H1 (cell line): ENCODE data around the gene ANXA6. TPM values are rescaled to one million over a fixed set of nuclear protein-coding genes. Genes with fewer than 3 reads are reported as not detected.

ENCODE experiments used
- CTCF ChIA-PET: fragments of 300-600 bp; sonication (Branson Sonifier 250); formaldehyde crosslinking; loops from one replicate; lab custom pipeline; 2021; ENCODE audit not compliant: partially characterized antibody; lab: Charles Lee
- POLR2A ChIA-PET: fragments of 300-600 bp; sonication (Branson Sonifier 250); formaldehyde crosslinking; loops from one replicate; lab custom pipeline; 2021; ENCODE audit warnings: inconsistent platforms; ENCODE audit not compliant: partially characterized antibody; lab: Charles Lee
- DNase-seq, 2 experiments: peaks; one replicate each; pipeline versions ENCODE4 v3.0.0 to v3.0.0-alpha.2; 2010 to 2022; ENCODE audit warnings: low spot score in 2 of 2, low read depth in 1 of 2, mixed read lengths in 1 of 2
- FAIRE-seq: peaks from 2 replicates; lab custom pipeline; 2011; peaks lifted over from hg19 to GRCh38; lab: Jason Lieb, UNC
- H2AFZ ChIP-seq: 2 replicates; pipeline ENCODE4 v1.8.1; 2012; ENCODE audit warnings: low read length, inconsistent platforms
- H2AK5ac ChIP-seq: 2 replicates; pipeline ENCODE4 v1.6.1; 2013; ENCODE audit warnings: low read depth, low read length
- H2BK120ac ChIP-seq: replicated peaks from 2 replicates; pipeline ENCODE3; 2013; ENCODE audit warnings: low read depth, low read length, inconsistent platforms
- H2BK12ac ChIP-seq: 2 replicates; pipeline ENCODE4 v1.6.1; 2013; ENCODE audit warnings: low read depth, low read length
- H2BK15ac ChIP-seq: 2 replicates; pipeline ENCODE4 v1.6.1; 2013; ENCODE audit warnings: low read length
- H2BK20ac ChIP-seq: 2 replicates; pipeline ENCODE4 v1.6.1; 2013; ENCODE audit warnings: low read length
- H2BK5ac ChIP-seq: 2 replicates; pipeline ENCODE4 v1.6.1; 2013; ENCODE audit warnings: low read depth, low read length
- H3K14ac ChIP-seq: 2 replicates; pipeline ENCODE4 v1.6.1; 2013; ENCODE audit warnings: inconsistent platforms; ENCODE audit not compliant: insufficient read length
- H3K18ac ChIP-seq: 2 replicates; pipeline ENCODE4 v1.6.1; 2013; ENCODE audit warnings: low read length; ENCODE audit errors: extremely low read depth
- H3K23ac ChIP-seq: 2 replicates; pipeline ENCODE4 v1.6.1; 2013; ENCODE audit warnings: inconsistent platforms; ENCODE audit not compliant: insufficient read length
- H3K23me2 ChIP-seq: 2 replicates; pipeline ENCODE4 v1.6.1; 2013; ENCODE audit warnings: low read depth, low read length
- H3K27ac ChIP-seq: 2 replicates; pipeline ENCODE4 v1.6.1; 2011; ENCODE audit warnings: low read depth, low read length, inconsistent platforms
- H3K27me3 ChIP-seq, 4 experiments: replicated peaks in 1 of 4; 1 replicate in 1 of 4; 2 replicates in 3 of 4; pipeline versions ENCODE4 v1.6.1 to v1.8.1; 2011 to 2013; ENCODE audit warnings: low read length in 3 of 4, mild to moderate bottlenecking in 3 of 4, inconsistent platforms in 2 of 4, mixed read lengths in 2 of 4, moderate library complexity in 1 of 4; ENCODE audit not compliant: control insufficient read depth in 3 of 4, insufficient read depth in 3 of 4; ENCODE audit errors: extremely low read depth in 1 of 4
- H3K36me3 ChIP-seq, 4 experiments: 2 replicates each; pipeline versions ENCODE4 v1.6.1 to v1.8.1; 2011 to 2013; ENCODE audit warnings: mild to moderate bottlenecking in 4 of 4, low read length in 3 of 4, moderate library complexity in 2 of 4, control low read depth in 1 of 4, inconsistent platforms in 1 of 4; ENCODE audit not compliant: insufficient read depth in 4 of 4, control insufficient read depth in 2 of 4
- H3K4ac ChIP-seq: replicated peaks from 2 replicates; pipeline ENCODE3; 2013; ENCODE audit warnings: low read length, low read depth, mixed read lengths, inconsistent platforms; ENCODE audit not compliant: insufficient read length
- H3K4me1 ChIP-seq, 4 experiments: replicated peaks in 1 of 4; 1 replicate in 1 of 4; 2 replicates in 3 of 4; pipeline versions ENCODE4 v1.6.1 to v1.8.1; 2011 to 2013; ENCODE audit warnings: low read length in 3 of 4, inconsistent platforms in 2 of 4, mixed read lengths in 1 of 4; ENCODE audit not compliant: insufficient read depth in 4 of 4, control insufficient read depth in 3 of 4
- H3K4me2 ChIP-seq, 2 experiments: 2 replicates each; pipeline versions ENCODE4 v1.6.1 to v1.8.1; 2011 to 2013; ENCODE audit warnings: low read depth in 2 of 2, low read length in 2 of 2, control low read depth in 1 of 2, inconsistent platforms in 1 of 2, mild to moderate bottlenecking in 1 of 2; ENCODE audit not compliant: insufficient read depth in 1 of 2
- H3K4me3 ChIP-seq, 4 experiments: fragments of 200-600, 300-600 bp in 1 of 4; sonication (generic), shearing (Covaris generic), sonication (Bioruptor Twin) in 1 of 4; 2 replicates each; pipeline versions ENCODE4 v1.5.1 to v1.8.1; 2011 to 2016; ENCODE audit warnings: low read length in 4 of 4, low read depth in 3 of 4, control low read depth in 2 of 4, inconsistent platforms in 2 of 4, mild to moderate bottlenecking in 2 of 4, mixed read lengths in 1 of 4, moderate library complexity in 1 of 4; ENCODE audit not compliant: insufficient read depth in 2 of 4; ENCODE audit errors: extremely low read depth in 1 of 4
- H3K56ac ChIP-seq: replicated peaks from 2 replicates; pipeline ENCODE3; 2013; ENCODE audit warnings: low read depth, mild to moderate bottlenecking, mixed read lengths, low read length, inconsistent platforms; ENCODE audit not compliant: insufficient read length
- H3K79me1 ChIP-seq: 2 replicates; pipeline ENCODE4 v1.6.1; 2013; ENCODE audit warnings: low read depth, low read length, control low read depth
- H3K79me2 ChIP-seq, 2 experiments: 2 replicates each; pipeline versions ENCODE4 v1.6.1 to v1.8.1; 2012 to 2013; ENCODE audit warnings: low read length in 2 of 2, mild to moderate bottlenecking in 2 of 2, inconsistent platforms in 1 of 2; ENCODE audit not compliant: insufficient read depth in 2 of 2, control insufficient read depth in 1 of 2
- H3K9ac ChIP-seq, 4 experiments: replicated peaks in 1 of 4; 1 replicate in 1 of 4; 2 replicates in 3 of 4; pipeline versions ENCODE4 v1.6.1 to v1.8.1; 2011 to 2013; ENCODE audit warnings: low read depth in 3 of 4, low read length in 3 of 4, control low read depth in 2 of 4, mild to moderate bottlenecking in 2 of 4, moderate library complexity in 2 of 4, inconsistent platforms in 1 of 4; ENCODE audit errors: extremely low read depth in 1 of 4
- H3K9me3 ChIP-seq, 2 experiments: 2 replicates each; pipeline versions ENCODE4 v1.6.1 to v1.8.1; 2012 to 2013; ENCODE audit warnings: mild to moderate bottlenecking in 2 of 2, moderate library complexity in 2 of 2, control low read depth in 1 of 2, inconsistent platforms in 1 of 2, low read depth in 1 of 2, low read length in 1 of 2, mixed read lengths in 1 of 2; ENCODE audit not compliant: insufficient read depth in 2 of 2
- H4K20me1 ChIP-seq, 2 experiments: replicated peaks in 1 of 2; 2 replicates each; pipeline versions ENCODE3 to v1.8.1; 2011 to 2013; ENCODE audit warnings: inconsistent platforms in 2 of 2, low read length in 2 of 2, mild to moderate bottlenecking in 1 of 2; ENCODE audit not compliant: insufficient read depth in 2 of 2, control insufficient read depth in 1 of 2
- H4K5ac ChIP-seq: 2 replicates; pipeline ENCODE4 v1.6.1; 2013; ENCODE audit warnings: low read length, low read depth, mixed read lengths, inconsistent platforms; ENCODE audit not compliant: insufficient read length
- H4K8ac ChIP-seq: 2 replicates; pipeline ENCODE4 v1.8.0; 2013; ENCODE audit warnings: mild to moderate bottlenecking, moderate library complexity, low read length, inconsistent platforms; ENCODE audit not compliant: insufficient read depth; ENCODE audit errors: extremely low read depth
- H4K91ac ChIP-seq: replicated peaks from 2 replicates; pipeline ENCODE3; 2013; ENCODE audit warnings: low read length, mixed read lengths, inconsistent platforms; ENCODE audit not compliant: insufficient read length
- EP300 ChIP-seq, 2 experiments: IDR thresholded peaks; 1 replicate in 1 of 2; 2 replicates in 1 of 2; pipeline ENCODE4 v1.6.1; 2011 to 2012; ENCODE audit warnings: low read depth in 2 of 2, low read length in 2 of 2, mild to moderate bottlenecking in 2 of 2, borderline replicate concordance in 1 of 2, inconsistent platforms in 1 of 2, moderate library complexity in 1 of 2
- GABPA ChIP-seq: IDR thresholded peaks from 2 replicates; pipeline ENCODE4 v1.6.1; 2011; ENCODE audit warnings: mild to moderate bottlenecking, low read length, moderate library complexity, borderline replicate concordance; ENCODE audit not compliant: insufficient read depth
- KDM5A ChIP-seq: fragments of 200-600 bp; IDR thresholded peaks from 2 replicates; pipeline ENCODE4 v1.7.1; 2012; ENCODE audit warnings: mild to moderate bottlenecking, low read length, inconsistent platforms, mixed read lengths
- POLR2A ChIP-seq, 2 experiments: IDR thresholded peaks; 1 replicate in 1 of 2; 2 replicates in 1 of 2; pipeline ENCODE4 v1.6.1; 2011; ENCODE audit warnings: low read depth in 2 of 2, low read length in 2 of 2, mild to moderate bottlenecking in 2 of 2; ENCODE audit errors: control extremely low read depth in 1 of 2
- POLR2AphosphoS5 ChIP-seq: IDR thresholded peaks from 2 replicates; pipeline ENCODE4 v1.6.1; 2011; ENCODE audit warnings: low read depth, low read length
- RAD21 ChIP-seq, 2 experiments: IDR thresholded peaks in 1 of 2; conservative IDR thresholded peaks in 1 of 2; 2 replicates each; pipeline ENCODE4 v1.6.1; 2011; ENCODE audit warnings: low read depth in 2 of 2, low read length in 2 of 2, improper control_type of control experiment in 1 of 2, inconsistent platforms in 1 of 2, mild to moderate bottlenecking in 1 of 2, moderate library complexity in 1 of 2
- SAP30 ChIP-seq: fragments of 300-600 bp; sonication (generic); IDR thresholded peaks from 2 replicates; pipeline ENCODE4 v1.7.1; 2012; ENCODE audit warnings: low read length, moderate library complexity, mild to moderate bottlenecking, inconsistent platforms; ENCODE audit not compliant: insufficient read depth, insufficient replicate concordance
- ZNF274 ChIP-seq: IDR thresholded peaks from 2 replicates; pipeline ENCODE4 v1.7.0; 2012; ENCODE audit warnings: low read length, borderline replicate concordance; ENCODE audit errors: extremely low read depth
- WGBS, 2 experiments: shearing (Covaris generic) in 1 of 2; methylation state at CpG; one replicate each; pipeline versions ENCODE4 v1.1.6 to v1.1.7; 2013 to 2015; ENCODE audit warnings: low lambda C conversion rate in 2 of 2, mixed read lengths in 2 of 2, inconsistent platforms in 1 of 2, low coverage in 1 of 2, missing lambda C conversion rate in 1 of 2; ENCODE audit not compliant: insufficient replicate concordance in 2 of 2, insufficient coverage in 1 of 2, insufficient read length in 1 of 2; ENCODE audit errors: extremely low coverage in 1 of 2, missing lambda C conversion rate in 1 of 2; 5-methylcytosine and 5-hydroxymethylcytosine counted together
- polyA plus RNA-seq, 7 experiments: library from polyadenylated mRNA; depleted of rRNA in 3 of 7; stranded (reverse) in 5 of 7; unstranded in 2 of 7; fragments of >200 nt in 5 of 7; fragments of 200-250 nt in 2 of 7; gene quantifications; 1 replicate in 5 of 7; 2 replicates in 1 of 7; 4 replicates in 1 of 7; pipeline versions ENCODE4 v1.2.1 to v1.2.3, GENCODE V29; 2011 to 2013; ENCODE audit warnings: missing spikeins in 2 of 7, mixed read lengths in 2 of 7
- total RNA-seq: library from RNA; stranded (reverse); fragmentation: NEBNext Ultra II Directional; extraction: Animal tissue kit (Norgen Biotek cat#: 25700); gene quantifications from 2 replicates; pipeline ENCODE4 v1.2.1, GENCODE V29; 2021
- TF ChIP-seq, protein P1 (sequence below): IDR thresholded peaks from 2 replicates; pipeline ENCODE4 v1.6.1; 2012; ENCODE audit warnings: low read length, inconsistent platforms

The ANXA6 gene
- total and polyA plus RNA-seq, 2 of the 8 experiments (the other 6 are each of a cell fraction or from before 2014, with no cell fraction given): 61.3 to 78.6 TPM

DNA sequence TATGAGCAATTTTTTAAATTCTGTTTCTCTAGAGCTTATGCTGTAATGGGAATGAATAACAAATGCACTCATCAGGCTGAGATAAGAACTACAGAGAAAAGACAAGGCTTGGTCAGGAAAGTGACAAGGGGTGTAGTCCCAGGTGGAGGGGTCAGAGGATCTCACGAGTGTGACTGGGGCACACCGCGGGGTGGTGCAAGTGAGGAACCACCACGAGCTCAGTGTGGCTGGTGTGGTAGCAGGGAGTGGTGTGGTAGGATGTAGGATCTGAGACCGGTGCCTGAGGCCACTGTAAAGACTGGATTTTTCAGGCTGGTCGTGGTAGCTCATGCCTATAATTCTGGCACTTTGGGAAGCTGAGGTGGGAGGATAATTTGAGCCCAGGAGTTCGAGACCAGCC is 9.0 kb downstream of the ANXA6 start:
- Histone ChIP-seq H3K14ac (no peak overlapping the region), H4K5ac (no peak overlapping the region), H4K20me1 (no peaks in the 10 kb centered on the region), H3K56ac (no peak overlapping the region), H3K4me3 (no peak overlapping the region), H3K36me3 (peaks cover 0 to 3% (median 0%) of the 10 kb centered on the region in 4 experiments; a peak in 1 of 8 replicates), H2BK12ac (no peak overlapping the region), H2BK15ac (no peak overlapping the region), H3K27me3 (no peaks in the 10 kb centered on the region; a peak in 1 of 7 replicates), H3K18ac (no peak overlapping the region), H3K27ac (no peak overlapping the region), H2AK5ac (no peak overlapping the region), H2BK20ac (no peak overlapping the region), H2AFZ (no peak overlapping the region), H2BK5ac (no peak overlapping the region), H3K79me1 (no peaks in the 10 kb centered on the region; the same call in none of the 2 replicates), H3K9ac (no peak overlapping the region), H4K91ac (no peak overlapping the region), H4K8ac (no peak overlapping the region), H3K23me2 (no peaks in the 10 kb centered on the region), H3K4ac (no peak overlapping the region), H3K23ac (no peak overlapping the region), H3K4me1 (peaks cover 0 to 9% (median 4%) of the 10 kb centered on the region in 4 experiments; a peak in 4 of 7 replicates), H3K9me3 (no peaks in the 10 kb centered on the region), H3K79me2 (no peaks in the 10 kb centered on the region), H2BK120ac (no peak overlapping the region), H3K4me2 (no peak overlapping the region)
- WGBS, 2 experiments: 78% methylated on average over 7 of the region's 7 CpGs; no CpG with 5 or more reads in 1 of the 2 experiments
- FAIRE-seq (no peak), DNase-seq (no peak)
- CTCF ChIA-PET: interaction anchor here (1.0 to 39.8 kb wide), 9 partner anchors 14 to 101 kb away, joined by 4 to 810 read pairs (median 7); partner anchors contain the start of gene ANXA6
- TF ChIP-seq POLR2AphosphoS5: no peak
- TF ChIP-seq KDM5A: no peak
- no peak for TF ChIP-seq GABPA
- no peak for TF ChIP-seq SAP30
- TF ChIP-seq ZNF274: no peak
- TF ChIP-seq, protein P1, sequence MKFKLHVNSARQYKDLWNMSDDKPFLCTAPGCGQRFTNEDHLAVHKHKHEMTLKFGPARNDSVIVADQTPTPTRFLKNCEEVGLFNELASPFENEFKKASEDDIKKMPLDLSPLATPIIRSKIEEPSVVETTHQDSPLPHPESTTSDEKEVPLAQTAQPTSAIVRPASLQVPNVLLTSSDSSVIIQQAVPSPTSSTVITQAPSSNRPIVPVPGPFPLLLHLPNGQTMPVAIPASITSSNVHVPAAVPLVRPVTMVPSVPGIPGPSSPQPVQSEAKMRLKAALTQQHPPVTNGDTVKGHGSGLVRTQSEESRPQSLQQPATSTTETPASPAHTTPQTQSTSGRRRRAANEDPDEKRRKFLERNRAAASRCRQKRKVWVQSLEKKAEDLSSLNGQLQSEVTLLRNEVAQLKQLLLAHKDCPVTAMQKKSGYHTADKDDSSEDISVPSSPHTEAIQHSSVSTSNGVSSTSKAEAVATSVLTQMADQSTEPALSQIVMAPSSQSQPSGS: no peak
- TF ChIP-seq POLR2A (IDR thresholded peaks at IDR 0.05; ENCODE audit: control extremely low read depth in 1 of 2, low read depth in 2 of 2, low read length in 2 of 2): no peak
- TF ChIP-seq EP300 (IDR thresholded peaks at IDR 0.05; ENCODE audit: borderline replicate concordance in 1 of 2, low read depth in 2 of 2, low read length in 2 of 2): no peak
- no peak for TF ChIP-seq RAD21 (IDR thresholded peaks at IDR 0.05 in 1 of 2, conservative IDR thresholded peaks at IDR 0.05 in 1 of 2; ENCODE audit: low read depth in 2 of 2, low read length in 2 of 2)
- POLR2A ChIA-PET: interaction anchor here (1.5 kb wide), 1 partner anchor 9 kb away, joined by 5 read pairs; the partner anchor contains the start of gene ANXA6
